Measurements from ENCODE around the gene COL18A1.

GRCh38 chr21:45452696-45453307 is 47.8 kb downstream of the COL18A1 start:
- TF ChIP-seq CTCF (IDR thresholded peaks at IDR 0.05) (no peak), POLR2A (IDR thresholded peaks at IDR 0.05) (no peak)

Measured in transverse colon (tissue), 3 donors.